Measurements from ENCODE around the gene PXN.
"Not testable (repeated sequence)": the region's sequence is repeated elsewhere in the genome, so short reads cannot be mapped to it uniquely, and the experiment has no call there.

PXN gene

DNA sequence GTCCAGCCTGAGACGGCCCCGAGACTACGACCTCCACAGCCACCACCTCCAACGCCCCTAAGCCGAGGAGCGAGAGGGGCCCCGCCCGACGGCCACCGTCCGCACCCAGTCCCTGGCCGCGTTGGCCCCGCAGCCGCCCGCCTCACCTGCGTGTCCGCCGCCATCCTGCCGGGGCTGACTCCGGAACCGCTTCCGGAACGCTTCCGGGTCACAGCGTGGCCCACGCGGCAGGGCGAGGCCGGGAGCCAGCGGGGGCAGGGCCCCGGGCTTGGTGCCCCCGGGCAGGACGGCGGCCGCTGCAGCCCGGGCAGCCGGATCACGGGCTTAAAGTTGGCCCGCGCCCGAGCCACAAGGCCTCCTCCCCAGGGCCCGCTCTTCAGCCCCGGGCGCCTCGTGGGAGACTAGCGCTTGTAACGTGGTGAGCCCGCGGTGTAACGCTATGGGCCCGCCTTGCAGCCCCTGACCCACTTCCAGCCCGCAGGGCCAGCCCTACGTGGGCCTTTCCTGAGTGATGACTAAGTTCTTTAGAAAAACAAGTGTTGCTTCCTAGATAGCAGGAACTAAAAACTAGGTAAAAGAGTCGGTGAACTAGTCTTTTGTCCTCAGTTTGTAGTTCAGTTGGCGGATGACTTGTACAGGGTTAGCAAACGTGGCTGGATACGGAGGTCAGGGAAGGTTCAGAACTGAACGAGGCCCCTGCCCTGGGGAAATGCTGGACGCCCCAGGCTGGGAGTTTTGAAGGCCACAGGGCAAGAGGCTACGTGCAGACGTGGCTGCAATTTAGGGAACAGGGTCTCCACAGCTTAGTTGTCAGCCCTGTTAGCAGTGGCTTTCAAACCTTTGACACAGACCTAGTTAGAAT, 70.8 kb downstream of the PXN start, which contains the start of gene GCN1:
GCN1 (minus strand) TSS at position 182 of the 862 bp plus-strand sequence; CDS start at position 164, 18 bp downstream.
- in situ Hi-C loops (cut with HindIII; ENCODE audit: low pct_ligation_motif_present, low sequenced_read_pairs) = no loop called here
- H3K27ac ChIP-seq = peak within 1 kb of the TSS; percentile 92
- H3K4me3 ChIP-seq (ENCODE audit: low read depth, low read length) = peak within 1 kb of the TSS; percentile 77
- TF ChIP-seq, protein P1, sequence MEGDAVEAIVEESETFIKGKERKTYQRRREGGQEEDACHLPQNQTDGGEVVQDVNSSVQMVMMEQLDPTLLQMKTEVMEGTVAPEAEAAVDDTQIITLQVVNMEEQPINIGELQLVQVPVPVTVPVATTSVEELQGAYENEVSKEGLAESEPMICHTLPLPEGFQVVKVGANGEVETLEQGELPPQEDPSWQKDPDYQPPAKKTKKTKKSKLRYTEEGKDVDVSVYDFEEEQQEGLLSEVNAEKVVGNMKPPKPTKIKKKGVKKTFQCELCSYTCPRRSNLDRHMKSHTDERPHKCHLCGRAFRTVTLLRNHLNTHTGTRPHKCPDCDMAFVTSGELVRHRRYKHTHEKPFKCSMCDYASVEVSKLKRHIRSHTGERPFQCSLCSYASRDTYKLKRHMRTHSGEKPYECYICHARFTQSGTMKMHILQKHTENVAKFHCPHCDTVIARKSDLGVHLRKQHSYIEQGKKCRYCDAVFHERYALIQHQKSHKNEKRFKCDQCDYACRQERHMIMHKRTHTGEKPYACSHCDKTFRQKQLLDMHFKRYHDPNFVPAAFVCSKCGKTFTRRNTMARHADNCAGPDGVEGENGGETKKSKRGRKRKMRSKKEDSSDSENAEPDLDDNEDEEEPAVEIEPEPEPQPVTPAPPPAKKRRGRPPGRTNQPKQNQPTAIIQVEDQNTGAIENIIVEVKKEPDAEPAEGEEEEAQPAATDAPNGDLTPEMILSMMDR (IDR thresholded peaks at IDR 0.05; ENCODE audit: low read depth, low read length, missing control alignments) = no peak
- peaks cover 44% of the 10 kb centered on the region for H3K36me3 ChIP-seq (replicated peaks)
- peak; percentile 65 for DNase-seq
- H3K27me3 ChIP-seq (replicated peaks) = no peaks in the 10 kb centered on the region

DNA sequence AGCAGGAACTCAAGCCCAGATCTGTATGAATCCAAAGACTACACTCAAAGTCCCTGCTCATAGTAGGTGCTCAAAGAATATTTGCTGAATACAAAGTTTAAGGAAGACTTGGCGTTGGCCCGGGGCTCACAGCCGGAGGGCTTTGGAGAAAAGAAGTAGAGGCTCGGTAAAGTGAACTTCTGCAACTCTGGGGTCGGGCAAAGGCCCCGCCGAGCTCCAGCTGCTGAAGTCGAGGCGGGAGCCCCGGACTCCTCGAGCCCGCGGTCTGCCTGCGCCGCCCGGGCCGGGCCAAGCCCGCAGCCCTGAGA, 71.3 kb downstream of the PXN start:
- Histone ChIP-seq H3K27ac (peak overlapping the region; percentile 92), H3K4me3 (ENCODE audit: low read depth, low read length) (peak overlapping the region; percentile 77), H3K36me3 (replicated peaks) (peaks cover 44% of the 10 kb centered on the region), H3K27me3 (replicated peaks) (no peaks in the 10 kb centered on the region)
- TF ChIP-seq, protein P1 (IDR thresholded peaks at IDR 0.05; ENCODE audit: low read depth, low read length, missing control alignments) = no peak
- no peak for DNase-seq
- in situ Hi-C loops (cut with HindIII; ENCODE audit: low pct_ligation_motif_present, low sequenced_read_pairs) = no loop called here

DNA sequence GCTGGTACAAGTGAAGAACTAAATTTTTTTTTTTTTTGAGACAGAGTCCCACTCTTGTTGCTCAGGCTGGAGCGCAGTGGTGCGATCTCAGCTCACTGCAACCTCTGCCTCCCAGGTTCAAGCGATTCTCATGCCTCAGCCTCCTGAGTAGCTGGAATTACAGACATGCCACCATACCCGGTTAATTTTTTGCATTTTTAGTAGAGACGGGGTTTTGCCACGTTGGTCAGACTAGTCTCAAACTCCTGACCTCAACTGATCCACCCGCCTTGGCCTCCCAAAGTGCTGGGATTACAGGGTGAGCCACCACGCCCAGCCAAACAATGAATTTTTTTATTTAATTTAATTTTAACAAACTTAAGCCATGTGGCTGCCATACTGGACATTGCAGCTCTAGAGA, 72.2 kb downstream of the PXN start:
- peaks cover 43% of the 10 kb centered on the region for H3K36me3 ChIP-seq (replicated peaks)
- H3K27me3 ChIP-seq (replicated peaks); in situ Hi-C loops (cut with HindIII; ENCODE audit: low pct_ligation_motif_present, low sequenced_read_pairs); H3K27ac ChIP-seq; DNase-seq: not testable (repeated sequence)
- peak overlapping the region; percentile 77 for H3K4me3 ChIP-seq (ENCODE audit: low read depth, low read length)

DNA sequence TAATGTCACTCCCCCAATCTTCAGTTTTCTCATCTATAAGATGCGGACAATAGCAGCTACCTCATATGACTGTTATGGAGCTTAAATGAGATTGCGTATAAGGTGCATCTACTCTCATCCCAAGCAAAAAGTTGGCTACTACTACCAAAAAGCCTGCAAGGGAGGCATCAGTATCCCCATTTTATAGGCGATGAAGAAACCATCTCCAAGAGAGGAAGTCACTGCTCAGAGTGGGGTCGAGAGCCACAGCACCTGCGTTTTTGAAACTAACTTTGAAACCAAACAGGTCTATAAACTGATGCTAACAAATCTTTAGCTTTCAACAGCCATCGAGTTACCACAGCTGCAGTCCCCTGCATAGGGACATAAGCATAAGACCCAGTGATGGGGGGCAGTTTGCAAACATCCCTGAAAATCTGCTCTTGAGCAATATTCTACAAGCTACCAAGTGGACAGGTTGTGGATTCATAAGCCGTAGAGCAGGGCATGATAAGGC, 74.5 kb downstream of the PXN start:
- in situ Hi-C loops (cut with HindIII; ENCODE audit: low pct_ligation_motif_present, low sequenced_read_pairs) = no loop called here
- H3K27ac ChIP-seq = no peak overlapping the region
- no peak overlapping the region for H3K4me3 ChIP-seq (ENCODE audit: low read depth, low read length)

DNA sequence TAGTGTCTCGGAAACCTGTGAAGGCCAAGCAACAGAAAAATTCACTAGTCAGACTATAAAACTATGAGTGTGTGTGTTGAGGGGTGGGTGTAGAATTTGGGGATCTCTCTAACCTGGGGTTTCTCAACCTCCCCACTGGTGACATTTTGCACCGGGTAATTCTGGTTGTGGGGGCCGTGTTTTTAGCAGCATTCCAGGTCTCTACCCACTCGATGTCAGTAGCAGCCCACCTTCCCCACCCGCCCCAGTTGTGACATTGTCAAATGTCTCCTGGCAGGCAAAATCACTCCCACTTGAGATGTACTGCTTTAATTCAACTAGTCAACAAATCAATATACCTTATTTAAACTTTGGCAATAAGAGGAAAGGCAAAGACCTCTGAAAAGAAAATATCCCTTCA, 75.1 kb downstream of the PXN start:
- Histone ChIP-seq H3K36me3 (replicated peaks) (peaks cover 37% of the 10 kb centered on the region), H3K27me3 (replicated peaks) (no peaks in the 10 kb centered on the region), H3K4me3 (ENCODE audit: low read depth, low read length) (no peak overlapping the region), H3K27ac (no peak overlapping the region)
- TF ChIP-seq, protein P1 (IDR thresholded peaks at IDR 0.05; ENCODE audit: low read depth, low read length, missing control alignments) = no peak
- DNase-seq = no peak
- in situ Hi-C loops (cut with HindIII; ENCODE audit: low pct_ligation_motif_present, low sequenced_read_pairs) = no loop called here

More for the DNA sequence above, 74.5 kb downstream of the PXN start:
- no peaks in the 10 kb centered on the region for H3K27me3 ChIP-seq (replicated peaks)
- TF ChIP-seq, protein P1 (IDR thresholded peaks at IDR 0.05; ENCODE audit: low read depth, low read length, missing control alignments) = no peak
- peaks cover 40% of the 10 kb centered on the region for H3K36me3 ChIP-seq (replicated peaks)
- no peak for DNase-seq

DNA sequence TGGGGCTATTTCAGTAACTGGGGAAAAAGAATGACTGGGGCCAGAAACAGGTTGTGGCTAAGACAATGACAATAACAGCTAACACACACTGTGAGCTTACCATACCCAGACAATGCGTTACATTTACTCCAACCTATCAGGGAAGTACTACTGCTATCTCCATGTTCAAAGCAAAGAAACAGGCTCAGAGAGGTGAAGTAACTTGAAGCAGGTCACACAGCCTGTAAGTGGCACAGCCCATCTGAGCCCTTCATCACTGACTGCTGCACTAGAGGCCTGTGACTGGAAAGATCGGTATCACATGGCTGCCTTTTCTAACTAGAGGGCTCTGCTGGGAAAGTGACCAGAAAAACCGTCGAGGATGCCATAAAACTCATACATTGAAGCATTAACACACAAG, 78.9 kb downstream of the PXN start:
- peaks cover 67% of the 10 kb centered on the region for H3K36me3 ChIP-seq (replicated peaks)
- no peak for DNase-seq
- no peaks in the 10 kb centered on the region for H3K27me3 ChIP-seq (replicated peaks)
- no peak overlapping the region for H3K27ac ChIP-seq
- in situ Hi-C loops (cut with HindIII; ENCODE audit: low pct_ligation_motif_present, low sequenced_read_pairs) = no loop called here
- TF ChIP-seq, protein P1 (IDR thresholded peaks at IDR 0.05; ENCODE audit: low read depth, low read length, missing control alignments) = no peak
- no peak overlapping the region for H3K4me3 ChIP-seq (ENCODE audit: low read depth, low read length)
